HG02852 (cell line): ENCODE measurements around the gene NFATC4.

Source experiments
- ATAC-seq: cut with Tn5 transposase; IDR thresholded peaks from one replicate; pipeline ENCODE4 v1.9.1; 2021; ENCODE audit warnings: mild to moderate bottlenecking, moderate library complexity; ENCODE audit not compliant: unreplicated experiment

Gene NFATC4

DNA sequence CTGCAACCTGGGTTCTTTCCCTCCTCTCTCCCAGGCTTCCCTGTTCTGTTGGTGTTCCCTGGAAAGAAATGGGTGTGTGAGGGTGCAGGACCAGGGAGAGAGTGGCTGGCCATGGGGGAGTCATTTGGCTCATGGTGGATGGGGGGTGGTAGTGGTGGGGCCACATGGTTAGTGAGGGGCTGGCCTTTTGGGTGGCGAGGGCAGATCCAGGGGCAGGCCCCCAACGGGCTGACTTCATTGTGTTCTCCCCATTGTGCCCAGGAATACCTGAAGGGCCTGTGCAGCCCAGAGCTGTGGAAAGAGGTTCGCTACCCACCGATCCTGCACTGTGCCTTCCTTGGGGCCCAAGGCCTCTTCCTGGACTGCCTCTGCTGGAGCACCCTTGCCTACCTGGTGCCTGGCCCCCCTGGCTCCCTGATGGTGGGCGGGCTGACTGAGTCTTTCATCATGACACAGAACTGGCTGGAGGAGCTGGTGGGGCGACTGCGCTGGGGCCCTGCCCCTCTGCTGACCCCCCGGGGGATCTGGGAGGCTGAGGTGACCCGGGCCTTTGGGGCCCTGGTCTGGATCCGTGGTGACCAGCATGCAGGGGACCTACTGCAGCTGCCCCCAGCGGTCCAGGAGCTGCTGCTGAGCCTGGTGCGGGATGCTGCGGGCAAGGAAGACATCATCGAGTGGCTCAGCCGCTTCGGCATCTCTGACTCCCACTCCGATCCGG, 39.8 kb downstream of the NFATC4 start:
- ATAC-seq = no peak

DNA sequence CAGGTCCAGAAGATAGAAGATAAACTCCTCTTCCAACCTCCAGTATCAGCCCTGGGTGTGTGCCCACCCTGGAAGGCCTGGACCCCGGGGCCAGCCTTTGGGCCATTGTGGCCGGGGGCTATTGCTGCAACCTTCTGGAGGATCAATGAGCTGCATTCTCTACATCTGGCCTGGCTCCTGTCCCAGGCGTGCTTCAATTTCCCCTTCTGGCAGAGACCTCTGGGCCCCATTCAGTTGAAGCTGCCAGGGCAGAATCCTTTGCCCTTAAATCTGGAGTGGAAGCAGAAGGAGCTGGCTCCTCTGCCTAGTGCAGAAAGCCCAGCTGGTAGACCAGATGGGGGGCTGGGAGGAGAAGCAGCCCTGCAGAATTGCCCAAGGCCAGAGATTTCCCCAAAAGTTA, 40.8 kb downstream of the NFATC4 start:
- no peak for ATAC-seq

DNA sequence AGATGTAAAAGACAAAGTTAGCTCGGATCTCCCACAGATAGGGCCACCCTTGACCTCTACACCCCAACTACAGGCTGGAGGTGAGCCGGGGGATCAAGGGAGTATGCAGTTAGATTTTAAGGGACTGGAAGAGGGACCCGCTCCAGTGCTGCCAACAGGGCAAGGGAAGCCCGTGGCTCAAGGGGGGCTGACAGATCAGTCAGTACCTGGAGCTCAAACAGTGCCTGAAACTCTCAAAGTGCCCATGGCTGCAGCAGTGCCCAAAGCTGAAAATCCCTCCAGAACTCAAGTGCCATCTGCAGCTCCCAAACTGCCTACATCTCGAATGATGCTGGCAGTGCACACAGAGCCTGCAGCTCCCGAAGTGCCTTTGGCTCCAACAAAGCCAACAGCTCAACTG, 41.2 kb downstream of the NFATC4 start:
- no peak for ATAC-seq

DNA sequence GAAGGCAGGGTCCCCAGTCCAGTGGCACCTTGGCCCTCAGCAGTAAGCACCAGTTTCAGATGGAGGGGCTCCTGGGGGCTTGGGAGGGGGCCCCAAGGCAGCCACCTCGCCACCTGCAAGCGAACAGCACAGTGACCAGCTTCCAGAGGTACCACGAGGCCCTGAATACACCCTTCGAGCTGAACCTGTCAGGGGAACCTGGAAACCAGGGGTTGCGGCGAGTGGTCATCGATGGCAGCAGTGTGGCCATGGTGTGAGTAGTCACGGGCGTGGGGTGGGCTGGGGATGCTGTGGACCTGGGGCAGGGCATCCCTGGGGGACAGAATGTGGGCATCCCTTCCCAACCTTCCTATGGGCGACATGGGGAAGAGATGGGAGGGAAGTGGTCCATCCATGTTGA, 42.0 kb downstream of the NFATC4 start:
- no peak for ATAC-seq

DNA sequence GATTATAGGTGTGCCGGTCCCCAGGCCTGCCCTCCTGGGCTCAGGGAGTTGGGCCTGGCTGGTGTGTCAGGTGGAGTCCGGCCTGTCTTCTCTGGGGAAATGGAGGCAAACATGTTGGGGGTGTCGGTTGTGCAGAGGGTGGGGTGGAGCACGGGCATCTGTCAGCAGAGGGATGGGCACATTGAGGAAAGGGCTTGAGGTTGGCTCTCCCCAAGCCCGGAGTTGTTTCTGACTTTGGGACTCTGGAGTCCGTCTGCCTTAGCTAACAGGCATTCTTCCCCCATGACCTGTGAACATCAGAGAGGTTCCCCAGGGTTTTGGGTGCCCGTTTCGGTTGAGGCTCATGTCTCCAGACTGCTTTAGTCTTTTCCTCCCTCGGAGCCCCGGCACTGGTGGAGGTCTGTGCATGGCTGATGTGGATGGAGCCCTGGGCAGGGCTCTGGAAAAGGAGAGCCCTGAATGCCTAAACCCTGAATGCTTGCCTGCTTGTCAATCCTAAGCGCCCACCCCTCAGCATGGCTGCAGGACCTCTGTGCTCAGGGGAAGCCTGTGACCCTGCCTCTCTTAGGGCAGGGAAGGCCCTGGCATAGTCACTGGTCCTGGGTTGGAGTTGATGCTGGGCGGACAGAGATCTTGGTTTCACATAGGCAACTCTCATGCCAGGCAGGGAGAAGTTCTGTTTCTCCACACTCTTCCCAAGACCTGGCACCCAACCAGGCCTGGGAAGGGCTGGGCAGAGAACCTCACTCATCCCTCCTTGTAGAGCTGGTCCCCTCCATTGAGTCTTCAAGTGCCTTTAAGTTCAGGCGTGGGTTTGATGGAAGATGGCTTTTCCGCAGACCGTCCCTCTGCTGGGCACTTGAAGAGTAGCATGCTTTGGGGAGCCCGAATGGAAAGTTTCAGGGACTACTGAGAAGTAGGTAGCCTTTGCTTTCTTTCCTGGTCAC, 43.7 kb downstream of the NFATC4 start:
- ATAC-seq = peak; percentile 54

DNA sequence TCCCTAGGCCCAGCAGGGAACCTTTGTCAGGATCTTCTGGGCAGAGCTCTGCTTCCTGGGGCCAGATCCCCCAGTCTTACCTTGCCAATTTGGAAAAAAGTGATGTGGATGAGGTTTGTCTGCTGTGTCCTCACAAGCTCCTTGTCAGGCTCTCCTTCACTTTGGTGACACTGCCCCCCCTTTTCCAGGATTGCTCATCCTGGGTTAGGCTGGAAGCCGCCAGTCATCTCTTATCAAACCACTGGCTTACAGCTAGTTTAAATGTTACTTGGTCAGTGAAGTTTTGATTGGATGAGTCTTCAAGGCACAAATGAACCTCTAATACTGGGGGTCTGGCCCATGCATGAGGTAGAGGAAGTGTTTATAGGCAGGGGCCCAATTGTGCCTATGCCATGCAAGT, 46.1 kb downstream of the NFATC4 start:
- ATAC-seq = no peak

DNA sequence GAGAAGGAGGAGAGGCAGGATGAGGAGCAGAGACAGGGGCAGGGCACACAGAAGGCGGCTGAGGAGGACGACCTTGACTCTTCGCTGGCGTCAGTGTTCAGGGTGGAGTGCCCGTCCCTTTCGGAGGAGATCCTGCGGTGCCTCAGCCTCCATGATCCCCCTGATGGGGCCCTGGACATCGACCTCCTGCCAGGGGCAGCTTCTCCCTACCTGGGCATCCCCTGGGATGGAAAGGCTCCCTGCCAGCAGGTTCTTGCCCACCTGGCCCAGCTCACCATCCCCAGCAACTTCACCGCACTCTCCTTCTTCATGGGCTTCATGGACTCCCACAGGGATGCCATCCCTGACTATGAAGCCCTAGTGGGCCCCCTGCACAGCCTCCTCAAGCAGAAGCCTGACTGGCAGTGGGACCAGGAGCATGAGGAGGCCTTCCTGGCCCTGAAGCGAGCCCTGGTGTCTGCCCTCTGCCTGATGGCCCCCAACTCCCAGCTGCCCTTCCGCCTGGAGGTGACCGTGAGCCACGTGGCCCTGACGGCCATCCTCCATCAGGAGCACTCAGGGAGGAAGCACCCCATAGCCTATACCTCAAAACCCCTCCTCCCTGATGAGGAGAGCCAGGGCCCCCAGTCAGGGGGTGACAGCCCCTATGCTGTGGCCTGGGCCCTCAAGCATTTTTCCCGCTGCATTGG, 46.9 kb downstream of the NFATC4 start:
- ATAC-seq = no peak

DNA sequence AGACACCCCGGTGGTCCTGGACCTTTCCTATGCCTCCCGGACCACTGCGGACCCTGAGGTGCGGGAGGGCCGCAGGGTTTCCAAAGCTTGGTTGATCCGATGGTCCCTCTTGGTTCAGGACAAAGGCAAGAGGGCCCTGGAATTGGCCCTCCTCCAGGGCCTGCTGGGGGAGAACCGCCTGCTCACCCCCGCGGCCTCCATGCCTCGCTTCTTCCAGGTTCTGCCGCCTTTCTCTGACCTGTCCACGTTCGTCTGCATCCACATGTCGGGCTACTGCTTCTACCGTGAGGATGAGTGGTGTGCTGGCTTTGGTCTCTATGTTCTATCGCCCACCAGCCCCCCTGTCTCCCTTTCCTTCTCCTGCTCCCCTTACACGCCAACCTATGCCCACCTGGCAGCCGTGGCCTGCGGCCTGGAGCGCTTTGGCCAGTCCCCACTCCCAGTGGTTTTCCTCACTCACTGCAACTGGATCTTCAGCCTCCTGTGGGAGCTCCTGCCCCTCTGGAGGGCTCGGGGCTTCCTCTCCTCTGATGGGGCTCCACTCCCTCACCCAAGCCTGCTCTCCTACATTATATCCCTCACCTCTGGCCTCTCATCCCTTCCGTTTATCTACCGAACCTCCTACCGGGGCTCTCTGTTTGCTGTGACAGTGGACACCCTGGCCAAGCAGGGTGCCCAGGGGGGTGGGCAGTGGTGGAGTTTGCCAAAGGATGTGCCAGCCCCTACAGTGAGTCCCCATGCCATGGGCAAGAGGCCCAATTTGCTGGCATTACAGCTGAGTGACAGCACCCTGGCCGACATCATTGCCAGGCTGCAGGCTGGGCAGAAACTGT, 47.7 kb downstream of the NFATC4 start:
- ATAC-seq = no peak

DNA sequence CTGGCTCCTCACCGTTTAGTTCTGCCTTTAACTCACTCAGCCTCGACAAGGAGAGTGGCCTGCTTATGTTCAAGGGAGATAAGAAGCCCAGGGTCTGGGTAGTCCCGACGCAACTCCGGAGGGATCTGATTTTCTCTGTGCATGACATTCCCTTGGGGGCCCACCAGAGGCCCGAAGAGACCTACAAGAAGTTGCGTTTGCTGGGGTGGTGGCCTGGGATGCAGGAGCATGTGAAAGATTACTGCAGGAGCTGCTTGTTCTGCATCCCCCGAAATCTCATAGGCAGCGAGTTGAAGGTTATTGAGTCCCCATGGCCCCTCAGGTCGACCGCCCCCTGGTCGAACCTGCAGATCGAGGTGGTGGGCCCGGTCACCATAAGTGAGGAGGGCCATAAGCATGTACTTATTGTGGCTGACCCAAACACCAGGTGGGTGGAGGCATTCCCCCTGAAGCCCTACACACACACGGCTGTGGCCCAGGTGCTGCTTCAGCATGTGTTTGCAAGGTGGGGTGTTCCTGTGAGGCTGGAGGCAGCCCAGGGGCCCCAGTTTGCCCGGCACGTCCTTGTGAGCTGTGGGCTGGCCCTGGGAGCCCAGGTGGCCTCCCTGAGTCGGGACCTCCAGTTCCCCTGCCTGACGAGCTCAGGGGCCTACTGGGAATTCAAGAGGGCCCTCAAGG, 48.4 kb downstream of the NFATC4 start:
- ATAC-seq = no peak

DNA sequence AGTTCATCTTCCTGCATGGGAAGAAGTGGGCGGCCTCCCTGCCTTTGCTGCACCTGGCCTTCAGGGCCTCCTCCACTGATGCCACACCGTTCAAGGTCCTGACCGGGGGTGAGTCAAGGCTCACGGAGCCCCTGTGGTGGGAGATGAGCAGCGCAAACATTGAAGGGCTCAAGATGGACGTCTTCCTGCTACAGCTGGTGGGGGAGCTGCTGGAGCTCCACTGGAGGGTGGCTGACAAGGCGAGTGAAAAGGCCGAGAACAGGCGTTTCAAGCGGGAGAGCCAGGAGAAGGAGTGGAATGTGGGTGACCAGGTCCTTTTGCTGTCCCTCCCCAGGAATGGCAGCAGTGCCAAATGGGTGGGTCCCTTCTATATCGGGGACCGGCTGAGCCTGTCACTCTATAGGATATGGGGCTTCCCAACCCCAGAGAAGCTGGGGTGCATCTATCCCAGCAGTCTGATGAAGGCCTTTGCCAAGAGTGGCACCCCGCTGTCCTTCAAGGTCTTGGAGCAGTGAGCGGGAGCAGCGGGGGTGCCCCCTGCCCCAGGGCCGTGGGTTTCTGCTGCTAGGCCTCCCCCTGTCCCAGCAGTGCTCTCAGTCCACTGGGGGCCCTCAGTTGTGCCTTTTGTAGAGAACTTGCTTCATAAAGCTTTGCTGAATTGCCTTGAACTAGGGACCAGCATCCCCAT, 49.1 kb downstream of the NFATC4 start:
- ATAC-seq = no peak

DNA sequence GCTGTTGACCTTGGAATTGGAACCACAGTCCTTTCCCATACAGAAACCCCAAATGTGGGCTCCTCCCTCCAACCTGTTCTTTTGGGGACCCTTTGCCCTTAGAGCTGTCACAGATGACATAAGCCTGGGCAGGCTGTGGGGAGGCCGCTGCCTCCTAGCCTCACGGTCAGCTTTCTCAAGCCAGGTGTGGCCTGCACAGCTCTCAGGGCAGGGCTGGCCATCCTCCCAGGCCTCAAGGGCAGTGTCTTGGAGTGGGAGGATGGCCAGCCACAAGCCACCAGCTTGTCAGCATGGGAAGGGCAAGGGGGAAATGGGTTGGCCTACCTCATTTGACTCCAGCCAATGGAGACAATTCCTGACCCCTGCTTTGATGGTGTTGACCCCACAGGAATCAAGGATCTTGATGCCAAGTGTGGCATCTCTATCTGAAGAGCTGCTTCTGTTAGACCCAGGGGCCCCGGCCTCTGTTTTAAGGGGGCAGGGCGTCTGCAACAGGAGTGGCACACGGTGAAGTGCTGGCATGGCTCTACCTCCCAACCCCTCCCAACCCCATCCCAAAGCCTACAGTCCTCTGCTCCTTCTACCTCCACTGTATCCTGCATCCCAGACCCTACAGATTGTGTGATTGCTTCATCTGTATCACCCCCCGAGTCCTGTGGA, 50.0 kb downstream of the NFATC4 start:
- ATAC-seq = no peak

DNA sequence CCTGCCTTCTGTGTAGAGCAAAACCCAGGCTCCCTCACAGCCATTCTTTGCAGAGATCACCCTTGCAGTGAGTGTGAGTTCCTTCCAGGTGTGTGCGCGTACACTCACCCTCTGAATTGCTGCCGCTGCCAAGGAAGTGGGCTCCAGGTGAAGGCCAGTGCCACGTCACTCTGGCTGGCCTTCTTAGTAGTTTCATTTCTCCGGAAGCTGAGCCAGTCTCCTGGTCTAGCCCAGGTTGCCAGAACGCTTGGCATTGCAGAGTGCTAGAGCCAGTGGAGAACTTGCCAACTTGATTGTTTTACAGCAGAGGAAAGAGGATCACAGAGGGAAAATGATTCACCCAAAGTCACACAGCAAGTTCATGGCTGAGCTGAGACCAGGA, 50.5 kb downstream of the NFATC4 start:
- no peak for ATAC-seq

DNA sequence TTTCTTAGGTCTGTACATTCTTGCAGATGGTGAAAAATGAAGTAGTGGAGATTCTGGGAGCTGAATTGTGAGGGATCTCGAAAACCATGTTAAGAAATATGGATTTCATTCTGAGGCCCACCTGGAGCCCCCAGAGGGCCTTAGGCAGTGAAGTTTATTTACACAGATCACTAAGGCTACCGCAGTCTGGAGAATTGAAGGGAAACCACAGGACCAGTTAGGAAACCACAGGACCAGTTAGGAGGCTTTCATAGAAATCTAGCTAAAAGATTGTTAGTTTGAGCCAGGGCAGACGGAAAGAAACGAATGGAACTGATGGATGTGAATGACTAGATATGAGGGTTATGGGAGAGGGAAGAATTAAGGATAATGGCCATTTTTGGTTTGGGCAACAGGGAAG, 54.3 kb downstream of the NFATC4 start:
- ATAC-seq = no peak

DNA sequence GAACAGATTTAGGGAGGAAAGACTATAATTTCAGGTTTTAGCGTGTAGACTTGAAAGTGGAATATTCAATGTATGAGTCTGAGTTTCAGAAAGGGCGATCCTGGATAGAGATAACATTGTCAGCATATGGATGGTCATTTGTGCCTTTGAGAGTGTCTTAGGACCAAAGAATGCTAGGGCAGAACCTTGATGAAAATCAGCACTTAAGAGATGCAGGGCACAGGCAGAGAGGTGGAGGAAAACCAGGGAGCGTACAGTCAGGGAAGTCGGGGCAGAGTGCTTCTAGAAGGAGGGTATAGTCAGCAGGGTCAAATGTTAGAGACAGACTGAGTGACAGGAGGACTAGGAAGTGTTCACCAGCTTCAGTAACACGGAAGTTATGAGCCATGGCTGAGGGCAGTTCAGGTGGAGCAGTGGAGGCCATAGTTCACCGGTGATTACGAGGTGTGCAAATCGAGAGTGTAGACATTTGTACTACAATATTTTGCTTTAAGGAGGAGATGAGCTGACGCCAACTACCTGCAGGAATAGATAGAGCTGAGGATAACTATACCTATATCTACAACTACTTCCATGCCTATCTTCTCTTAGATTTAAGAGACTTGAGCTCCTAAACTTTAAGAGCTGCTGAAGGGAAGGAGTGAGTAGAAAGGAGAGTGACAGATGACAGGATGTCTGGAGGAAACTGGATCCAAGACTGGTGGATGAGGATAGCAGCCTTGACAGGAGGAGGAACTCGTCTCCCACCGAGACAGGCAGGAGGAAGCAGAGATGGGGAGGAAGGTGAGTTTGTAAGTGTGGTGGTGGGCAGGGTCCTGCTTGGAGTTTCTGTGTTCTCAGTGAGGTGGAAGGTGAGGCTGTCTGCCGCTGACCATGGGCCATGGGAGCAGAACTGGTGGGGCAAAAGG, 55.0 kb downstream of the NFATC4 start:
- ATAC-seq = no peak

DNA sequence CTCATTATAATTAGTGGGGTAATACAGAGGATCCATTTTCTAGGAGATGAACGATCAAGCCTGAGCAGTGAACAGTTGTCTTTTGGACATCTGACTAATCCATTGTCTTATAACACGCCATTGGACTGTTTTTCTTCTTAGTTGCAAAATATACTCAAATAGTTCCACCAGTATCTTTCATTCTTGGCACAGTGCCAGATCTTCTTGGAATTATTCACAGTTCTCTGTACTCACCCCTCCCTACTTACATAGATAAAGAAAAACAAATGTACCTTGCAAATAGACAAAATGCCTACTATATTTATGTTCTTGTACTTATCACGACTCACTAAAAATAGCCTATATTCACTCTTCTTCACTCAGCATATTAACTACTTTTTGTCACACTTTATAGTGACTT, 57.7 kb downstream of the NFATC4 start:
- no peak for ATAC-seq

DNA sequence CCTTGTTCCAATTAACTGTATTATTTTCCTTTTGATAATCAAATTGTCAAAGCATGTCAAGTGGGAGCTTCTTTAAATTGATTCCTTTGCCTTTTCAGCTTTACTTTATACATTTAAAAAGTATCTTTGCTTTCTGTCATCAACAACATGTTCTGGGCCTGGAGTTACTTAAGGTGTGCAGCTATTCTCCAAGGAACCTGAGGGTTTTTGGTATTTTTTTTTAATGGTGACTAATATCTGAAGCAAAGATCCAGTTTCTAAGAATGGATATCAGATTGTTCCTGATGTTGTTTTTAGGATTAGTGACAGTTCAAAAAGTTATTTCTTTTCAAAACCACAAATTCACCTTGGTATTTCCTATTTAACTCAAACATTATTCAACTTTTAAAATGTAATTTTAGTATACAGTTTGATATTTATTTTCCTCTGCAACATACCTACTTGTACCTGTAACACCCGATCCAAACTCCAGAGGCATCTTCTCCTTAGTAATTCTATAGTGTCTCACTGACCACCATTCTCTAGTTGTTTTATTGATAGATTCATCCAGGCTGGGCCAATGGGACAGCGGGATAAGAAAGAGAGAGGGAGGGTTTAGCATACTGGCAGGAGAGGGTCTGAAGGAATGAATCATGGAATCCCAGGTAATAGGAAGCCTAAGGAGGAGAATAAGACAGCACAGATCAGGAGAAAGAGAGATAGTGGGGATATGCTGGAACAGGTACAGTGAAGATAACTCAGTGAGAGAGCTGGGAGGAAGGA, 58.3 kb downstream of the NFATC4 start:
- no peak for ATAC-seq

DNA sequence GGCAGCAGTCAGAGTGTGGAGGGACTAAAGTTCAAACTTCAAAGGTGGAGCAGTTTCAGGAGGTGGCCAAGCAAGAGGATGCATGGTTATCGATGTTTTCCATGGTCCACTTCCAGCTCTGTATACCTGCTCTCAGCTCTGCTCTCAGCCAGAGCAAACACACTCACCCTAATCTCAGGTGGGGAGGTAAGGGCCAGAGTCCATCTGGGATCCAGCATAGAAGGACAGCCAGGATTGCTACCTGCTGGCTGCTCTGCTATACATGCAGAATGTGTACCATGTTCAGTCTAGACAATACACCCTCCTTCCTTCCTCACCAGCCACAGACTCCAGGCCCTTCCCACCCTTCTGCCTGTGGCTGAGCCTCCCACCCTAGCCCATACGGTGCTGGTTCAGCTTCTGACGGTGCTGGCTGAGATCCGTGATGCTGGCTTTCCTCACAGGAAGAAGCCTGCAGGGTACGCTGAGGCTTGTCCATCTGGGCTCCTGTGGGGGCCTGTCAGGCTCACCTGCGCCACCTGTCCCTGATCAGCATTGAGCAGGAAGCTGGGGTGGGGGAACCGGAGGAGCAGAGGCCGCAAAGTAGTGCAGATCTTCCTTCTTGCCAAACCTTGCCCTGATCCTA, 59.0 kb downstream of the NFATC4 start:
- no peak for ATAC-seq
